NCI-H2227 (cell line): ENCODE measurements around the gene CHRNA1.

Source experiments
- DNase-seq: peaks from one replicate; lab custom pipeline; 2025; ENCODE audit not compliant: unreplicated experiment; lab: John Stamatoyannopoulos, UW

Gene CHRNA1

GRCh38 chr2:174784316-174784715, 20.0 kb upstream of the CHRNA1 start:
- DNase-seq: no peak

GRCh38 chr2:174781996-174782395, 17.7 kb upstream of the CHRNA1 start:
- DNase-seq: no peak

- no peak for DNase-seq
These were observed 17.0 kb upstream of the CHRNA1 start for GRCh38 chr2:174781298-174781697.

GRCh38 chr2:174780856-174781255, 16.6 kb upstream of the CHRNA1 start:
- no peak for DNase-seq

- DNase-seq: no peak
These were observed 16.0 kb upstream of the CHRNA1 start for GRCh38 chr2:174780191-174780840.

GRCh38 chr2:174779361-174779928, 15.2 kb upstream of the CHRNA1 start:
- no peak for DNase-seq

GRCh38 chr2:174778085-174778981, 14.1 kb upstream of the CHRNA1 start:
- no peak for DNase-seq

- no peak for DNase-seq
These were observed 13.2 kb upstream of the CHRNA1 start for GRCh38 chr2:174777347-174778084.

GRCh38 chr2:174776675-174777074, 12.4 kb upstream of the CHRNA1 start:
- no peak for DNase-seq

GRCh38 chr2:174776223-174776622, 12.0 kb upstream of the CHRNA1 start:
- DNase-seq: no peak

GRCh38 chr2:174775571-174775980, 11.3 kb upstream of the CHRNA1 start:
- no peak for DNase-seq

- DNase-seq: no peak
These were observed 10.6 kb upstream of the CHRNA1 start for GRCh38 chr2:174774886-174775285.

- DNase-seq: no peak
These were observed 8.9 kb upstream of the CHRNA1 start for GRCh38 chr2:174773215-174773614.

- DNase-seq: no peak
These were observed 8.2 kb upstream of the CHRNA1 start for GRCh38 chr2:174772472-174772801.

- peak; percentile 87 for DNase-seq
These were observed 7.6 kb upstream of the CHRNA1 start for GRCh38 chr2:174771631-174772471.

GRCh38 chr2:174771136-174771535, 6.9 kb upstream of the CHRNA1 start:
- no peak for DNase-seq

GRCh38 chr2:174768557-174768956, 4.3 kb upstream of the CHRNA1 start:
- DNase-seq: no peak

- DNase-seq: no peak
These were observed 2.0 kb upstream of the CHRNA1 start for GRCh38 chr2:174766271-174766670.

- no peak for DNase-seq
These were observed 1.3 kb upstream of the CHRNA1 start for GRCh38 chr2:174765576-174765975.

GRCh38 chr2:174763780-174764179, 492 bp downstream of the CHRNA1 start:
- DNase-seq: no peak

- no peak for DNase-seq
These were observed 1.8 kb downstream of the CHRNA1 start for GRCh38 chr2:174762464-174762863.
